H9 (cell line): ENCODE measurements around the gene NDOR1. TPM values are rescaled to one million over a fixed set of nuclear protein-coding genes. Genes with fewer than 3 reads are reported as not detected.

Source experiments
- DNase-seq: peaks from one replicate; pipeline ENCODE4 v3.0.0-alpha.2; 2017
- H2AFZ ChIP-seq: one replicate; pipeline ENCODE4 v1.6.1; 2013; ENCODE audit warnings: mild to moderate bottlenecking, low read length, control low read depth, moderate library complexity
- H2AK5ac ChIP-seq: 2 replicates; pipeline ENCODE4 v1.6.1; 2013; ENCODE audit warnings: low read length, control low read depth, mixed read lengths; ENCODE audit not compliant: insufficient read length
- H2BK120ac ChIP-seq: one replicate; pipeline ENCODE4 v1.6.1; 2013; ENCODE audit warnings: low read depth, mild to moderate bottlenecking, low read length, control low read depth, inconsistent platforms; ENCODE audit not compliant: poor library complexity, severe bottlenecking
- H2BK12ac ChIP-seq: 2 replicates; pipeline ENCODE4 v1.6.1; 2013; ENCODE audit warnings: low read length, control low read depth, mixed read lengths, low read depth; ENCODE audit not compliant: insufficient read length
- H2BK15ac ChIP-seq: 2 replicates; pipeline ENCODE4 v1.6.1; 2013; ENCODE audit warnings: low read depth, low read length, control low read depth
- H2BK20ac ChIP-seq: one replicate; pipeline ENCODE4 v1.6.1; 2013; ENCODE audit warnings: low read depth, mild to moderate bottlenecking, low read length, control low read depth, inconsistent platforms; ENCODE audit not compliant: poor library complexity, severe bottlenecking
- H2BK5ac ChIP-seq: 2 replicates; pipeline ENCODE4 v1.6.1; 2013; ENCODE audit warnings: low read length, control low read depth, mixed read lengths; ENCODE audit not compliant: insufficient read length
- H3K14ac ChIP-seq: 2 replicates; pipeline ENCODE4 v1.6.1; 2013; ENCODE audit warnings: low read length, control low read depth; ENCODE audit not compliant: insufficient read depth
- H3K18ac ChIP-seq: 2 replicates; pipeline ENCODE4 v1.6.1; 2013; ENCODE audit warnings: low read depth, mild to moderate bottlenecking, mixed read lengths, low read length, control low read depth; ENCODE audit not compliant: insufficient read length
- H3K23ac ChIP-seq: 2 replicates; pipeline ENCODE4 v1.6.1; 2013; ENCODE audit warnings: low read length, control low read depth, mixed read lengths, low read depth; ENCODE audit not compliant: insufficient read length
- H3K23me2 ChIP-seq: 2 replicates; pipeline ENCODE4 v1.6.1; 2013; ENCODE audit warnings: low read depth, mild to moderate bottlenecking, mixed read lengths, low read length, control low read depth; ENCODE audit not compliant: insufficient read length, poor library complexity, severe bottlenecking
- H3K27ac ChIP-seq: 2 replicates; pipeline ENCODE4 v1.5.1; 2013; ENCODE audit warnings: low read length, control low read depth, mixed read lengths, low read depth; ENCODE audit not compliant: insufficient read length
- H3K27me3 ChIP-seq: 2 replicates; pipeline ENCODE4 v1.6.1; 2013; ENCODE audit warnings: low read length, control low read depth, inconsistent platforms; ENCODE audit not compliant: insufficient read depth
- H3K4ac ChIP-seq: 2 replicates; pipeline ENCODE4 v1.6.1; 2013; ENCODE audit warnings: low read depth, mild to moderate bottlenecking, control low read depth, inconsistent platforms, low read length, moderate library complexity
- H3K4me1 ChIP-seq: 2 replicates; pipeline ENCODE4 v1.6.1; 2013; ENCODE audit warnings: low read length, control low read depth, inconsistent platforms; ENCODE audit not compliant: insufficient read depth
- H3K4me2 ChIP-seq: 2 replicates; pipeline ENCODE4 v1.6.1; 2013; ENCODE audit warnings: low read length, control low read depth, mixed read lengths; ENCODE audit not compliant: insufficient read length, insufficient read depth
- H3K56ac ChIP-seq: 2 replicates; pipeline ENCODE4 v1.6.1; 2013; ENCODE audit warnings: low read depth, mild to moderate bottlenecking, mixed read lengths, low read length, control low read depth; ENCODE audit not compliant: insufficient read length
- H3K79me1 ChIP-seq: 2 replicates; pipeline ENCODE4 v1.6.1; 2013; ENCODE audit warnings: low read depth, mild to moderate bottlenecking, moderate library complexity, low read length, control low read depth, inconsistent platforms; ENCODE audit not compliant: insufficient read depth, poor library complexity, severe bottlenecking
- H3K79me2 ChIP-seq: 2 replicates; pipeline ENCODE4 v1.6.1; 2013; ENCODE audit warnings: low read length, control low read depth, inconsistent platforms; ENCODE audit not compliant: insufficient read depth
- H3K9ac ChIP-seq: 2 replicates; pipeline ENCODE4 v1.6.1; 2013; ENCODE audit warnings: low read length, control low read depth, mixed read lengths; ENCODE audit not compliant: insufficient read length; ENCODE audit errors: extremely low read depth
- H3K9me3 ChIP-seq: one replicate; pipeline ENCODE4 v1.6.1; 2013; ENCODE audit warnings: low read depth, low read length, inconsistent platforms; ENCODE audit not compliant: control insufficient read depth
- H3T11ph ChIP-seq: one replicate; pipeline ENCODE4 v1.6.1; 2013; ENCODE audit warnings: mild to moderate bottlenecking, low read length, control low read depth, inconsistent platforms
- H4K20me1 ChIP-seq: one replicate; pipeline ENCODE4 v1.6.1; 2013; ENCODE audit not compliant: control insufficient read depth, insufficient read length, insufficient read depth
- H4K5ac ChIP-seq: 2 replicates; pipeline ENCODE4 v1.6.1; 2013; ENCODE audit warnings: low read depth, mild to moderate bottlenecking, mixed read lengths, low read length, control low read depth; ENCODE audit not compliant: insufficient read length
- H4K8ac ChIP-seq: replicated peaks from 2 replicates; pipeline ENCODE4 v1.6.1; 2013; ENCODE audit warnings: low read length, control low read depth, mixed read lengths, low read depth; ENCODE audit not compliant: insufficient read length
- H4K91ac ChIP-seq: 2 replicates; pipeline ENCODE4 v1.6.1; 2013; ENCODE audit warnings: low read depth, mild to moderate bottlenecking, moderate library complexity, mixed read lengths, low read length, control low read depth; ENCODE audit not compliant: insufficient read length
- H3K27ac Mint-ChIP-seq, 3 experiments: 2 replicates in 2 of 3; 3 replicates in 1 of 3; pipeline ENCODE4 v1.8.0; 2020 to 2021; ENCODE audit warnings: mixed read lengths in 3 of 3, mild to moderate bottlenecking in 1 of 3, moderate library complexity in 1 of 3
- H3K27me3 Mint-ChIP-seq: 2 replicates; pipeline ENCODE4 v1.8.0; 2021; ENCODE audit warnings: low read depth, mild to moderate bottlenecking, moderate library complexity, mixed read lengths
- H3K36me3 Mint-ChIP-seq, 3 experiments: 2 replicates in 2 of 3; 3 replicates in 1 of 3; pipeline ENCODE4 v1.8.0; 2020 to 2021; ENCODE audit warnings: low read depth in 3 of 3, mixed read lengths in 3 of 3; ENCODE audit not compliant: insufficient read depth in 1 of 3
- H3K4me1 Mint-ChIP-seq, 2 experiments: 2 replicates each; pipeline ENCODE4 v1.8.0; 2020; ENCODE audit warnings: mixed read lengths in 2 of 2
- H3K4me3 Mint-ChIP-seq, 2 experiments: 2 replicates in 1 of 2; 3 replicates in 1 of 2; pipeline ENCODE4 v1.8.0; 2020 to 2021; ENCODE audit warnings: mild to moderate bottlenecking in 2 of 2, mixed read lengths in 2 of 2, moderate library complexity in 1 of 2
- H3K9me3 Mint-ChIP-seq, 2 experiments: 2 replicates in 1 of 2; 3 replicates in 1 of 2; pipeline ENCODE4 v1.8.0; 2020; ENCODE audit warnings: mild to moderate bottlenecking in 2 of 2, mixed read lengths in 2 of 2, moderate library complexity in 1 of 2
- CTCF ChIP-seq: fragments of 200-600 bp; sonication (generic); conservative IDR thresholded peaks from 3 replicates; pipeline ENCODE4 v1.8.0; 2021; ENCODE audit warnings: antibody characterized with exemption, mild to moderate bottlenecking
- WGBS: extraction: QIAGEN DNeasy Blood & Tissue Kit; methylation state at CpG from one replicate; pipeline ENCODE4 v1.1.7; 2013; ENCODE audit warnings: missing lambda C conversion rate, low lambda C conversion rate, mixed read lengths; ENCODE audit not compliant: insufficient read length; ENCODE audit errors: extremely low coverage; 5-methylcytosine and 5-hydroxymethylcytosine counted together
- total RNA-seq: library from RNA; stranded (reverse); gene quantifications from 2 replicates; pipeline ENCODE4 v1.2.1, GENCODE V29; 2021

The NDOR1 gene
- total RNA-seq, 1 experiment from 2014 or later: 44.1 TPM

GRCh38 chr9:137187386-137187785 is 18.1 kb upstream of the NDOR1 start:
- no peak overlapping the region for H2AFZ ChIP-seq
- H3K4me3 Mint-ChIP-seq: peak overlapping the region; percentile 90 to 97
- H3K27me3 Mint-ChIP-seq: no peaks in the 10 kb centered on the region

More at GRCh38 chr9:137187386-137187785, 18.1 kb upstream of the NDOR1 start:
- H3K4me1 Mint-ChIP-seq: peaks cover 17 to 22% of the 10 kb centered on the region in 2 experiments
- Histone ChIP-seq H2AK5ac (no peak overlapping the region), H3K4me2 (peak overlapping the region; percentile 82), H3K4me1 (peaks cover 5% of the 10 kb centered on the region; the same call in 1 of the 2 replicates), H2BK15ac (no peak overlapping the region), H3K23ac (no peak overlapping the region), H3K27ac (no peak overlapping the region), H4K20me1 (peaks cover 2% of the 10 kb centered on the region), H3K9me3 (no peaks in the 10 kb centered on the region), H4K8ac (no peak overlapping the region), H3T11ph (no peak overlapping the region), H3K27me3 (no peaks in the 10 kb centered on the region), H3K56ac (no peak overlapping the region), H3K23me2 (peaks cover 13% of the 10 kb centered on the region), H3K18ac (no peak overlapping the region), H2BK5ac (no peak overlapping the region), H2BK120ac (no peak overlapping the region), H3K79me1 (peaks cover 6% of the 10 kb centered on the region), H2BK20ac (no peak overlapping the region), H3K14ac (no peak overlapping the region), H3K79me2 (peaks cover 10% of the 10 kb centered on the region; the same call in 1 of the 2 replicates), H2BK12ac (no peak overlapping the region), H3K9ac (no peak overlapping the region), H4K91ac (no peak overlapping the region), H4K5ac (no peak overlapping the region), H3K4ac (no peak overlapping the region)
- WGBS: no CpG with 5 or more reads among the region's 15 CpGs
- no peak for DNase-seq
- no peak for TF ChIP-seq CTCF
- peaks cover 7 to 59% (median 49%) of the 10 kb centered on the region in 3 experiments; a peak in 6 of 7 replicates for H3K36me3 Mint-ChIP-seq
- no peaks in the 10 kb centered on the region for H3K9me3 Mint-ChIP-seq
- H3K27ac Mint-ChIP-seq: peak overlapping the region in 1 of 3 experiments; percentile 88; a peak in 2 of 7 replicates
